Chondrocyte (in vitro differentiated cells): ENCODE data around the gene NDRG3. TPM values are rescaled to one million over a fixed set of nuclear protein-coding genes. Genes with fewer than 3 reads are reported as not detected.

Experiments
- DNase-seq: peaks from one replicate; pipeline ENCODE4 v3.0.0; 2021; ENCODE audit warnings: mixed read lengths, low spot score
- H3K27ac Mint-ChIP-seq: one replicate; pipeline ENCODE4 v1.8.0; 2021; ENCODE audit warnings: mild to moderate bottlenecking, moderate library complexity, mixed read lengths; ENCODE audit not compliant: unreplicated experiment
- H3K27me3 Mint-ChIP-seq: 2 replicates; pipeline ENCODE4 v1.8.0; 2021; ENCODE audit warnings: low read depth, mixed read lengths
- H3K36me3 Mint-ChIP-seq: 2 replicates; pipeline ENCODE4 v1.8.0; 2021; ENCODE audit warnings: low read depth, mixed read lengths
- H3K4me1 Mint-ChIP-seq: 2 replicates; pipeline ENCODE4 v1.8.0; 2021; ENCODE audit warnings: low read depth, mild to moderate bottlenecking, mixed read lengths
- H3K4me3 Mint-ChIP-seq: one replicate; pipeline ENCODE4 v1.8.0; 2021; ENCODE audit warnings: mild to moderate bottlenecking, moderate library complexity, mixed read lengths; ENCODE audit not compliant: unreplicated experiment
- H3K9me3 Mint-ChIP-seq: 2 replicates; pipeline ENCODE4 v1.8.0; 2021; ENCODE audit warnings: low read depth, mixed read lengths
- total RNA-seq: library from RNA; stranded (reverse); gene quantifications from 3 replicates; pipeline ENCODE4 v1.2.1, GENCODE V29; 2021
- TF ChIP-seq, protein P1 (sequence below): fragments of 200-600 bp; sonication (generic); IDR thresholded peaks from 2 replicates; pipeline ENCODE4 v1.5.0; 2021; ENCODE audit warnings: antibody characterized with exemption, mild to moderate bottlenecking, moderate library complexity

NDRG3 gene
- total RNA-seq, 1 donor from 2014 or later = 27.6 TPM

DNA sequence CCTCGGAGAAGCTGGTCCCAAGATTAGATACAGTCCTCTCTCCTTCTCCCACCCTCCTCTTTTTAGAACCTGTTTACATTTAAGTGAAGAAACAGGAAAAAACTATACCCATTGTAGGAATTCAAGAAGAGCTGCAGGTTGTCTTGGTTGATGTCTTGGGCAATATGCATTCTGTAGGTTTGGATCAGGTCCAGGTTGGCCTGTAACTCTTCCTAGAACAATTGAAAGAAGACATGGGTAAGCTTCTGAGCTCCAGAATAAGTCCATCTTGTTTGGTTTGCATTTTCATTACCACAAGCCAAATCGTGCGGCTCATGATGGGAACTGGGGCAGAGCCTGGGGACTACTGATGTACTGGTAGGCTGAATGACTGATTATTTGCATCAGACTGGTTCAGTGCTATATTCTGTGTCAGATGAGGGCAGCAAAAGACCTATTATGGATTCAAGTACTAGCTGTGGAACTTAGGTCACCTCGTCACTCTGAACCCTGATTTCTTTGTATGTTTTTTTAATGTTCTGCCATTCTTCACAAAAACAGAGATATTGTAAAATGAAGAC lies 79.6 kb downstream of the NDRG3 start:
- Mint-ChIP-seq H3K4me3 (no peak overlapping the region), H3K9me3 (no peaks in the 10 kb centered on the region), H3K36me3 (peaks cover 15% of the 10 kb centered on the region), H3K27me3 (no peaks in the 10 kb centered on the region), H3K27ac (no peak overlapping the region), H3K4me1 (no peaks in the 10 kb centered on the region)
- DNase-seq = no peak
- TF ChIP-seq, protein P1, sequence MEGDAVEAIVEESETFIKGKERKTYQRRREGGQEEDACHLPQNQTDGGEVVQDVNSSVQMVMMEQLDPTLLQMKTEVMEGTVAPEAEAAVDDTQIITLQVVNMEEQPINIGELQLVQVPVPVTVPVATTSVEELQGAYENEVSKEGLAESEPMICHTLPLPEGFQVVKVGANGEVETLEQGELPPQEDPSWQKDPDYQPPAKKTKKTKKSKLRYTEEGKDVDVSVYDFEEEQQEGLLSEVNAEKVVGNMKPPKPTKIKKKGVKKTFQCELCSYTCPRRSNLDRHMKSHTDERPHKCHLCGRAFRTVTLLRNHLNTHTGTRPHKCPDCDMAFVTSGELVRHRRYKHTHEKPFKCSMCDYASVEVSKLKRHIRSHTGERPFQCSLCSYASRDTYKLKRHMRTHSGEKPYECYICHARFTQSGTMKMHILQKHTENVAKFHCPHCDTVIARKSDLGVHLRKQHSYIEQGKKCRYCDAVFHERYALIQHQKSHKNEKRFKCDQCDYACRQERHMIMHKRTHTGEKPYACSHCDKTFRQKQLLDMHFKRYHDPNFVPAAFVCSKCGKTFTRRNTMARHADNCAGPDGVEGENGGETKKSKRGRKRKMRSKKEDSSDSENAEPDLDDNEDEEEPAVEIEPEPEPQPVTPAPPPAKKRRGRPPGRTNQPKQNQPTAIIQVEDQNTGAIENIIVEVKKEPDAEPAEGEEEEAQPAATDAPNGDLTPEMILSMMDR = peak; percentile 55

DNA sequence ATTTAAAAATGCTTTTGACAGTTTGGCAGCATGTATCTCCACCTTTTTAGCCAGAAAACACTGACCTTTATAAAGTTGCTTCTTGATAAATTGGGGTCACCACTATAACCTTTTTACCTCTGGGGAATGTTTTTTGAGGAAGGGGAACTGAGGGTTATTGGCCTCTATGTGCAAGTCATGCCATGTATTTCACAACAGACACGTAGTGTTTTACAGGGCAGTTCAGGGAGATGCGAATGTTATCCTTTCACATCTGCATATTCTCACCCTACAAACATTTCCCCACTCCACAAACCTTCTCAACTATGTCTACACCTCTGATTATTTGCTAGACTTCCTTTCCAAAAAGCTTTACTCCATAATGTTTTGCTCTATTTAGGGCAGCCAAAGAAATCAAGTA lies 82.9 kb downstream of the NDRG3 start:
- H3K27me3 Mint-ChIP-seq = no peaks in the 10 kb centered on the region
- H3K27ac Mint-ChIP-seq = no peak overlapping the region
- H3K9me3 Mint-ChIP-seq = no peaks in the 10 kb centered on the region
- peaks cover 17% of the 10 kb centered on the region for H3K36me3 Mint-ChIP-seq
- no peak overlapping the region for H3K4me3 Mint-ChIP-seq
- DNase-seq = no peak
- H3K4me1 Mint-ChIP-seq = no peaks in the 10 kb centered on the region
- TF ChIP-seq, protein P1 = no peak

DNA sequence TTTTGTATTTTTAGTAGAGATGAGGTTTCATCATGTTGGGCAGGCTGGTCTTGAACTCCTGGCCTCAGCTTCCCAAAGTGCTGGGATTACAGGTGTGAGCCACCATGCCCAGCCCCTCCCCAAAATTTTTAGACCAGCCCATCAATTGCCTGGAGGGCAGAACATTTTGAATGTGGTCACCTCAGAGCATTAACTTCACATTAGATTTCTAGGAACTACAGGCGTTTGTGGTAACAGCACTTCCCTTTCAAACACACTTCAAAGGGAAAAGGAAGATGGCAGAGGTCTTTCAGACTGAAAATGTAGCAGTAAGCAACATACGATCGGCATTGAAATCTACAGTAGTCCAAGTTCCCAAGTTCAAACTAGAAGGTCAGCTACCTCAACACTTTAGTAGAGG lies 87.6 kb downstream of the NDRG3 start:
- H3K9me3 Mint-ChIP-seq = no peaks in the 10 kb centered on the region
- TF ChIP-seq, protein P1 = no peak
- H3K27me3 Mint-ChIP-seq = no peaks in the 10 kb centered on the region
- H3K4me3 Mint-ChIP-seq = no peak overlapping the region
- no peak for DNase-seq
- no peak overlapping the region for H3K27ac Mint-ChIP-seq
- H3K4me1 Mint-ChIP-seq = no peaks in the 10 kb centered on the region
- peaks cover 17% of the 10 kb centered on the region for H3K36me3 Mint-ChIP-seq

DNA sequence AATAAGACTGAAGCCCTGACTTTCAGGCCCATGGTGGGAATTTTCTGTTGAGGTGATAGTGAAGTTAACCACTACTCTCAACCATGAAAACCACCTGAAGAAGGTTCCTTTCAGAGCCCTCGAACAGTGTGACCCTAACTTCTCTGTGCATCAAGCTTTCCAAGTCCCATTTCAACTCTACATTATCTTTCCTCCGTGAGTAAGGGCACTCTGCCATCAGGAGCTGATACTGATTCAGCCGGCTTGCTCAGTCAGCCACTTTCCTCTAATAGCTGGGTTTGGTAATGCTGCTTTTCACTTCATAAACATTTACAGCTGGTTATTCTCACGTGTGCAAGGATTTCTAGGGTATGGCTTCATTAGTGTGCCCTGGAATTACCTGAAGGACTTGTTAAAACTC lies 89.2 kb downstream of the NDRG3 start:
- TF ChIP-seq, protein P1 = no peak
- no peaks in the 10 kb centered on the region for H3K9me3 Mint-ChIP-seq
- no peak for DNase-seq
- no peak overlapping the region for H3K4me3 Mint-ChIP-seq
- H3K27ac Mint-ChIP-seq = no peak overlapping the region
- H3K4me1 Mint-ChIP-seq = no peaks in the 10 kb centered on the region
- H3K36me3 Mint-ChIP-seq = peaks cover 21% of the 10 kb centered on the region
- no peaks in the 10 kb centered on the region for H3K27me3 Mint-ChIP-seq

DNA sequence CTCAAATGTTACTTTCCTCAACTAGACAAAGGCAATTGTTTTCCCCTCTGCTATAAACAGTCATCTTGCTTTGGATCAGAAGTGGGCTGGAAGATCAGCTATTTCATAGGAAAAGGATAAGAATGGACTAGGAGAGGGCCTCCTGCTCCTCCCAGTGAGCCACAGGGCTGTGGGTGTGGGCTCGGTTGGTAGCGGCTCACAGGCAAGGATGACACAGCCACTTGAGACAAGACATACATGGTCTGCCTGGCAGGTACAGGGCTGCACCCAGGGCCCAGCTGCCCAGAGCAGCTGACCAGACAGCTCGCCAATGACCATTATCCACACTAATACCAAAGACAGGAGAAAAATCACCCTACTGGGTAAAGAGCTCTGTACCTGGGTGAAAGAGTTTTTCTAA lies 90.9 kb downstream of the NDRG3 start:
- H3K4me1 Mint-ChIP-seq = no peaks in the 10 kb centered on the region
- H3K9me3 Mint-ChIP-seq = no peaks in the 10 kb centered on the region
- no peaks in the 10 kb centered on the region for H3K27me3 Mint-ChIP-seq
- no peak overlapping the region for H3K27ac Mint-ChIP-seq
- no peak overlapping the region for H3K4me3 Mint-ChIP-seq
- H3K36me3 Mint-ChIP-seq = peaks cover 18% of the 10 kb centered on the region
- DNase-seq = peak; percentile 60
- TF ChIP-seq, protein P1 = no peak
